Stimulated activated naive CD8-positive, alpha-beta T cell treated with anti-CD3 and anti-CD28 coated beads, Interleukin-15, Interleukin-2, amounts not matched to agents 100 U/mL and 50 U/mL, for 24 hours (primary cell): ENCODE measurements around the gene NES.

Experiments used
- ATAC-seq: fragments of 150-1000 bp; cut with Tn5 transposase; one replicate; pipeline ENCODE4 v1.10.0; 2021
- DNase-seq: peaks from one replicate; pipeline ENCODE4 v3.0.0; 2021

The NES gene

GRCh38 chr1:156662005-156662799 is 15.0 kb downstream of the NES start:
- ATAC-seq = no peak
- DNase-seq = no peak

GRCh38 chr1:156660752-156661112 is 16.5 kb downstream of the NES start:
- ATAC-seq (peak; percentile 8), DNase-seq (no peak)

- ATAC-seq (peak; percentile 85), DNase-seq (peak; percentile 99)
Observed at GRCh38 chr1:156659988-156660751, 17.0 kb downstream of the NES start.

GRCh38 chr1:156659661-156659987 is 17.6 kb downstream of the NES start:
- no peak for DNase-seq
- no peak for ATAC-seq

GRCh38 chr1:156658945-156659574 is 18.1 kb downstream of the NES start:
- ATAC-seq = no peak
- no peak for DNase-seq

GRCh38 chr1:156658496-156658895 is 18.7 kb downstream of the NES start:
- ATAC-seq (no peak), DNase-seq (no peak)

GRCh38 chr1:156657741-156658319 is 19.4 kb downstream of the NES start:
- DNase-seq (no peak), ATAC-seq (no peak)

GRCh38 chr1:156656806-156657740 is 20.1 kb downstream of the NES start:
- peak; percentile 84 for DNase-seq
- ATAC-seq = peak; percentile 24

GRCh38 chr1:156655904-156656516 is 21.2 kb downstream of the NES start:
- no peak for DNase-seq
- no peak for ATAC-seq

- DNase-seq = no peak
- ATAC-seq = no peak
Observed at GRCh38 chr1:156655151-156655903, 21.9 kb downstream of the NES start.

GRCh38 chr1:156654700-156655099 is 22.5 kb downstream of the NES start:
- DNase-seq (no peak), ATAC-seq (no peak)

GRCh38 chr1:156652992-156653355 is 24.2 kb downstream of the NES start:
- ATAC-seq (no peak), DNase-seq (no peak)

GRCh38 chr1:156652131-156652991 is 24.8 kb downstream of the NES start:
- DNase-seq (peak; percentile 37), ATAC-seq (no peak)

- ATAC-seq = no peak
Observed at GRCh38 chr1:156648951-156649350, 28.3 kb downstream of the NES start.

GRCh38 chr1:156648496-156648895 is 28.7 kb downstream of the NES start:
- ATAC-seq = no peak
- no peak for DNase-seq

More at GRCh38 chr1:156648951-156649350, 28.3 kb downstream of the NES start:
- DNase-seq = no peak

GRCh38 chr1:156647351-156647750 is 29.9 kb downstream of the NES start:
- ATAC-seq = no peak
- DNase-seq = no peak

GRCh38 chr1:156646738-156647211 is 30.4 kb downstream of the NES start:
- ATAC-seq (no peak), DNase-seq (no peak)

GRCh38 chr1:156645666-156646065 is 31.5 kb downstream of the NES start:
- ATAC-seq (no peak), DNase-seq (no peak)

- no peak for DNase-seq
- ATAC-seq = no peak
Observed at GRCh38 chr1:156645056-156645455, 32.2 kb downstream of the NES start.
